Adipocyte (in vitro differentiated cells): ENCODE measurements around the gene THAP7.

Experiments used
- DNase-seq: peaks from one replicate; pipeline ENCODE4 v3.0.0-alpha.2; 2015; ENCODE audit warnings: low read depth
- H3K27me3 ChIP-seq: replicated peaks from 2 replicates; pipeline ENCODE4 v1.7.0; 2013; ENCODE audit warnings: mild to moderate bottlenecking, low read length, moderate library complexity; ENCODE audit not compliant: control insufficient read depth, insufficient read depth
- H3K36me3 ChIP-seq: 2 replicates; pipeline ENCODE4 v1.7.0; 2013; ENCODE audit warnings: low read length, mild to moderate bottlenecking, moderate library complexity; ENCODE audit not compliant: control insufficient read depth, insufficient read depth, severe bottlenecking
- H3K4me1 ChIP-seq: 2 replicates; pipeline ENCODE4 v1.7.0; 2013; ENCODE audit warnings: mild to moderate bottlenecking, low read length, moderate library complexity; ENCODE audit not compliant: control insufficient read depth, insufficient read depth
- H3K4me3 ChIP-seq: 2 replicates; pipeline ENCODE4 v1.7.0; 2013; ENCODE audit warnings: mild to moderate bottlenecking, low read length, moderate library complexity
- H3K9ac ChIP-seq: 2 replicates; pipeline ENCODE4 v1.7.0; 2013; ENCODE audit warnings: mild to moderate bottlenecking, low read length, moderate library complexity
- H3K9me3 ChIP-seq: 2 replicates; pipeline ENCODE4 v1.7.0; 2013; ENCODE audit warnings: mild to moderate bottlenecking, low read length, moderate library complexity; ENCODE audit not compliant: control insufficient read depth

The THAP7 gene

DNA sequence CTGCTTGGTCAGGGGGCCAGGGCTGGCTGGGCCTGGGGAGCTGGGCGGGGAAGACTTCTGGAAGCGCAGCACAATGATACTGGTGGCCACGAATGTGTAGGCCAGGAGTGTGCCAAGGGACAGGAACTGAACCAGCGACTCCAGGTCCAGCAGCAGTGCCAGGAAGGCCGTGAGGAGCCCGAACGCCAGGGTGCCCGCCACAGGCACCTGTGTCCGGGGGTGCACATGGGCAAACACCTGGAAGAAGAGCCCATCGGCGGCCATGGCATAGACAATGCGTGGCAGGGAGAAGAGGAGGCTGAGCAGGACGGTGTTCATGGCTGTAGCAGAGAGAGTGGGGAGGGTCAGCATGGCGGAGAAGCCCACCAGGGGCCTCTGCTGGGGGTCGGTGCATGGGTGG, 28.1 kb upstream of the THAP7 start:
- DNase-seq: no peak

DNA sequence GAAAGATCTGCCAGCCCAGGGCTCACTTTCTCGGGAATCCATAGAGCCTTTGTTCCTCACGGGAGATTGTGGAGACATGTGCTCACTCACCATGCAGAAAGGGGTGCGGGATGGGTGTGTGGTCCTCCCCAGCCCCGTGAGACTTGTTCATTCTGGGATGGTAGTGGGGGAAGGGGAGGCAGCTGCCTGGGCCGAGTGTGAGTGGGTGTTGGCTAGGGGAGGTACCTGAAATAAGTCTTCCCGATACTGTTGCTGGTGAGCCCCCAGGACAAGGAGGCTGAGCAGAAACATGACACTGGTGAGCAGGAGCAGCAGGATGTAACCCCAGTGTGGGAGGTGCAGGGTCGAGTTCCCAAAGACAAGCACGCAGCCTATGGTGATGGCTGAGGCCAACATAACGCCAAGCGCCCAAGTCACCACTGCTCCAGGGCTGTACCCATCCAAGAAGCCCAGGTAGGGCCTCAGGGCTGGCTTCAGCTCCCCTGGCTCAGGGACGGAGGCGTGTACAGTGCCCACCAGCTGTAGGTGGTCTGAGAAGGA, 27.6 kb upstream of the THAP7 start:
- H3K27me3 ChIP-seq: peaks cover 47% of the 10 kb centered on the region
- peaks cover 20% of the 10 kb centered on the region for H3K4me1 ChIP-seq
- no peaks in the 10 kb centered on the region for H3K9me3 ChIP-seq
- no peak for DNase-seq
- H3K9ac ChIP-seq: no peak overlapping the region
- no peaks in the 10 kb centered on the region for H3K36me3 ChIP-seq
- no peak overlapping the region for H3K4me3 ChIP-seq

More for the DNA sequence above, 28.1 kb upstream of the THAP7 start:
- Histone ChIP-seq H3K4me3 (no peak overlapping the region), H3K36me3 (no peaks in the 10 kb centered on the region), H3K27me3 (peaks cover 47% of the 10 kb centered on the region), H3K4me1 (peaks cover 23% of the 10 kb centered on the region), H3K9me3 (no peaks in the 10 kb centered on the region), H3K9ac (no peak overlapping the region)

DNA sequence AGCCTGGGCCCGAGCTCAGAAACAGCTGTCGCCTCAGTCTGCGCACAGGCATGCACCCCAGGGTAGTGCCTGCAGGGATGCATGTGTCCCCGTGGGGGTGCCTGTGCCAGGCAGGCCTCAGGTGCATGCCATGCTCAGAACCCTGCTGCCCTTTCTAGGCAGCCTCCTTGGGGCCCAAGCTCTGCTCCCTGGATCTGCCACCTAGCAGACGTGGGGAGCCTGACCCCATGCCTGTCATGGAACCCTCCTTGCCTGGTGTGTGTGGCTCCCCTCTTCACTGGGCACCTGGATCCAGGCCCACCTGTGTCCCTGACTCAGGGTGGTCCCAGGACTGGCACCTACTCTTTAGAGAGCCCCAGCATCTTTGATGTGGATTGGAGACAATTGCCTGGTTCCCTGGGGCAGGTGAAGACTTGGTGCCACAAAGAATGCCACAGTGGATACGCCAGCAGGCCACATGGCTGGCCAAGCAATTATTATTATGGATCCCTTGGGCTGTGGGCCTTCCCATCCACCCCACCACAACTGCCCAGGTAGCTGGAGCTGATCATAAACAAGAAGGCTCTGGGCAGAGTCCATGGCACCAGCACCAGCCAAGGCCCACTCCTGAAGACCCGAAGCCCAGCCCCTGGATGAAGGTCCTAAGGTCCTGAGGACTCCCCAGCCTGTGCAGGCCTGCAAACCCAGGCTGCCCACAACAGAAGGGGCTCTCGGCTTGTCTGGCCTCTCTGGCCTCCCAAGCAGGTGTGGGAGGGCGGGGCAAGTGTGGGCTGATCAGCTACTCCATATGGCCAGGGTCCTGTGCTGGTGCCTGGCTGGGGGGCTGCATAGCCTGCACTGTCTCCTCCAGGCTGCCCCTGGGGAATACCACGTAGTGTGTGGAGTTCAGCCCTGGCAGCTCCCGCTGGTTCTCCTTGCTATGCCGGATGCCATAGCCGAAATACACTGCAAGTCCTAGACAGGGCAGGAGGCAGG, 26.6 kb upstream of the THAP7 start:
- DNase-seq: no peak
- H3K36me3 ChIP-seq: no peaks in the 10 kb centered on the region
- peaks cover 47% of the 10 kb centered on the region for H3K27me3 ChIP-seq
- no peak overlapping the region for H3K4me3 ChIP-seq
- H3K9me3 ChIP-seq: no peaks in the 10 kb centered on the region
- H3K9ac ChIP-seq: no peak overlapping the region
- H3K4me1 ChIP-seq: peaks cover 15% of the 10 kb centered on the region

DNA sequence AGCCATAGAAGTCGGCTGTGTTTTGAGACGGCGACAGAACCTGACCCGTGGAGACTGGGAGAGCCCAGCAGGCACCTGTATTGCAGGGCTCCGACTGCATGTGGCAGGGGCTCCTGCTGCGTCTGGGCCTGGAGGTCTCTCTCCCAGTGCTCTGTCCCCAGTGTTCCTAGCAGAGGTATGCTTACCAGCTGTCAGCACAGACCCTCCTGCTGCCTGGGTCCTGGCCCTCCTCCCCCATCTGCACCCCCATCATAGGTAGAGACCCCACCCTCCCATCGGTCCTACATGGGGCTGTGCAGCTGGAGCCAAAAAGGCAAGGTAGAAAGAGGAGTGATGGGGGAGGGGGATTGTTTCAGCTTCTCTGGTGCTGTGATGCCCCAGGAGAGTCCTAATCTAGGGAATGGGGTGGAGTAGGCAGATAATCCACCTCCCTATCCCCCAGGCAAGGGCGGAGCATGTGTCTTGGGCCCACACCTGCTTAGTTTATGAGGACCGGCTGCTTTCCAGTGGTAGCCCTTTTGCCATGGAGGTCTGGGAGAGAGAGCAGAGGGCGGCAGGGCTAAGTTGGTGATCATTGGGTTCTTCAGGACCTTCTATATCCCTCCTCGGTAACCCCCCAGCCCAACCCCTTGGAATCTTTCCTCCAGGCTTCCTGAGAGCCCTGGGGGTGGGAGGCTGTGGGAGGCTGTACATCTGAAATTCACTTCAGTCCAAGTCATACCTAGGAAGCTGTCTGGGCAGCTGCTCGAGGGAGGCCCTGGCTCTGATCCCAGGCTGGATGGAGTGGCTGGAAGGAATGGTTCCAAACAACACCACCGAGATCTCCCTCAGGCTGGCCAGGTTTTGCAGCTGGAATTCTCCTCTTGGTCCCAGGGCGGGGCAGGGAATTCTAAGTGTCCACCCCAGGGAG, 25.1 kb upstream of the THAP7 start:
- peaks cover 2% of the 10 kb centered on the region for H3K4me1 ChIP-seq
- no peak overlapping the region for H3K9ac ChIP-seq
- no peaks in the 10 kb centered on the region for H3K36me3 ChIP-seq
- H3K9me3 ChIP-seq: no peaks in the 10 kb centered on the region
- no peak overlapping the region for H3K4me3 ChIP-seq
- H3K27me3 ChIP-seq: peaks cover 51% of the 10 kb centered on the region
- DNase-seq: peak; percentile 66

DNA sequence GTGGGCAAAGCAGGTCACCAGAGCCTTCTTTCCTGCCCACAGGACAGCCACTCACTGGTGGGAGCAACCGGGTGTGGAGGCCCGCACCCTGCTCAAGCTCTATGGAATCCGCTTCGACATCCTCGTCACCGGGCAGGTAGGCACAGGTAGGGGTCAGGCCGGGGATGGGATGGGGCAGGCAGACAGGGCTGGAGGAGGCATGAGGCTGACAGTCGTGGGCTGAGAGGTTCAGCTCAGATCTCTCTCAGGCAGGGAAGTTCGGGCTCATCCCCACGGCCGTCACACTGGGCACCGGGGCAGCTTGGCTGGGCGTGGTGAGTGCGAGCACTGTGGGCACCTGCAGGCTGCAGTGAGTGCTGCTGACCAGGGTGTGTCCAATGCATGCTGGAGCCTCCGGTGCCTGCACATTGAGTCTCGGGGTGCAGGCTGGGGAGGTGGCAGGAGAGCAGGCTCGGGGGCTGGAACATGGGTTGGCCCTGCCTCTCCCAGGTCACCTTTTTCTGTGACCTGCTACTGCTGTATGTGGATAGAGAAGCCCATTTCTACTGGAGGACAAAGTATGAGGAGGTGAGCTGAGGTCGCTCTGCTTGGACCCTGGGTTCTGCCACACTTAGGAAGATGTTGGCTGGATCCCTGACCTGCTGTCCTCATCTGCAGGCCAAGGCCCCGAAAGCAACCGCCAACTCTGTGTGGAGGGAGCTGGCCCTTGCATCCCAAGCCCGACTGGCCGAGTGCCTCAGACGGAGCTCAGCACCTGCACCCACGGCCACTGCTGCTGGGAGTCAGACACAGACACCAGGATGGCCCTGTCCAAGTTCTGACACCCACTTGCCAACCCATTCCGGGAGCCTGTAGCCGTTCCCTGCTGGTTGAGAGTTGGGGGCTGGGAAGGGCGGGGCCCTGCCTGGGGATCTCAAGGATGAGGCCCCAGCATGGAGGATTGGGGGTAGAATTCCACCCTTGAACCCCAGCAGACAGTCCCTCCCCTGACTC, 24.1 kb upstream of the THAP7 start:
- Histone ChIP-seq H3K9me3 (no peaks in the 10 kb centered on the region), H3K36me3 (no peaks in the 10 kb centered on the region), H3K4me3 (no peak overlapping the region), H3K9ac (no peak overlapping the region), H3K4me1 (no peaks in the 10 kb centered on the region), H3K27me3 (peaks cover 47% of the 10 kb centered on the region)
- no peak for DNase-seq

DNA sequence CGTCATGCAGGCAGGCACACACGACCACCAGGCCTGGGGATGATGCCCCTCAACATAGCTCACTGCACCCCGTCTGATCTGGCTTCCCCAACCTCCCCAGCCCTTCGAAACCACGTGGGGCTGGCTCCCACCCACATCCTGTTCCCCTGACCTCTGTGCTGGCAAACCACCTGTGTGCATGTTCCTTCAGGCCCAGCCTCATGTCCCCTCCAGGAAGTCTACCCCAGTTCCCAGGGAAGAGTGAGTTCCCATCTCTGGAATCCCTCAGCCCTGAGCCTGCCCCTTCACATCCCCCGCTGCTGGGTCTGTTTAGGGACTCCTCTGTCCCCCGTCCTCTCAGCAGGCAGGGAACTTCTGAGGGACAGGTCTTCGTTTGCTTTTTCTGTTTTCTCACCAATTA, 23.3 kb upstream of the THAP7 start:
- peaks cover 40% of the 10 kb centered on the region for H3K27me3 ChIP-seq
- no peaks in the 10 kb centered on the region for H3K9me3 ChIP-seq
- H3K4me3 ChIP-seq: no peak overlapping the region
- DNase-seq: no peak
- no peak overlapping the region for H3K9ac ChIP-seq
- H3K4me1 ChIP-seq: no peaks in the 10 kb centered on the region
- H3K36me3 ChIP-seq: no peaks in the 10 kb centered on the region

DNA sequence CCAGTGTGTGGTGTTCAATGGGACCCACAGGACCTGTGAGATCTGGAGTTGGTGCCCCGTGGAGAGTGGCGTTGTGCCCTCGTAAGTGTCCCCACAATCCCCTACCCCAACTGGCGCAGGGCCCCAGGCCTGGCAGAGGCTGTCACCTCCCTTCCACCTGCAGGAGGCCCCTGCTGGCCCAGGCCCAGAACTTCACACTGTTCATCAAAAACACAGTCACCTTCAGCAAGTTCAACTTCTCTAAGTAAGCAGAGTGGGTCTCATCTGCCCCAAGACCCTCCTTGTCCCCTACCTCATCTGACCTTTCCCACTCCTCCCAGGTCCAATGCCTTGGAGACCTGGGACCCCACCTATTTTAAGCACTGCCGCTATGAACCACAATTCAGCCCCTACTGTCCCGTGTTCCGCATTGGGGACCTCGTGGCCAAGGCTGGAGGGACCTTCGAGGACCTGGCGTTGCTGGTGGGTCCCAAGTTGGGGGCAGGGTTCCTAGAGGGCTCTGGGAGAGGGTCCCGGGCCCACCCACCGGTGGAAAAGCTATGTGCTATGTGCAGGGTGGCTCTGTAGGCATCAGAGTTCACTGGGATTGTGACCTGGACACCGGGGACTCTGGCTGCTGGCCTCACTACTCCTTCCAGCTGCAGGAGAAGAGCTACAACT, 21.2 kb upstream of the THAP7 start:
- Histone ChIP-seq H3K36me3 (no peaks in the 10 kb centered on the region), H3K9ac (no peak overlapping the region), H3K9me3 (no peaks in the 10 kb centered on the region), H3K27me3 (peaks cover 27% of the 10 kb centered on the region), H3K4me1 (no peaks in the 10 kb centered on the region), H3K4me3 (no peak overlapping the region)
- DNase-seq: no peak

- no peak overlapping the region for H3K4me3 ChIP-seq
- H3K36me3 ChIP-seq: no peaks in the 10 kb centered on the region
- H3K9ac ChIP-seq: no peak overlapping the region
- no peaks in the 10 kb centered on the region for H3K9me3 ChIP-seq
- DNase-seq: no peak
- peaks cover 21% of the 10 kb centered on the region for H3K27me3 ChIP-seq
- H3K4me1 ChIP-seq: no peaks in the 10 kb centered on the region
These were observed 20.6 kb upstream of the THAP7 start for GRCh38 chr22:21022507-21022906.

- H3K9ac ChIP-seq: no peak overlapping the region
- H3K4me1 ChIP-seq: no peaks in the 10 kb centered on the region
- peaks cover 14% of the 10 kb centered on the region for H3K27me3 ChIP-seq
- no peaks in the 10 kb centered on the region for H3K36me3 ChIP-seq
- H3K9me3 ChIP-seq: no peaks in the 10 kb centered on the region
- no peak overlapping the region for H3K4me3 ChIP-seq
- DNase-seq: no peak
These were observed 19.0 kb upstream of the THAP7 start for GRCh38 chr22:21020802-21021429.

DNA sequence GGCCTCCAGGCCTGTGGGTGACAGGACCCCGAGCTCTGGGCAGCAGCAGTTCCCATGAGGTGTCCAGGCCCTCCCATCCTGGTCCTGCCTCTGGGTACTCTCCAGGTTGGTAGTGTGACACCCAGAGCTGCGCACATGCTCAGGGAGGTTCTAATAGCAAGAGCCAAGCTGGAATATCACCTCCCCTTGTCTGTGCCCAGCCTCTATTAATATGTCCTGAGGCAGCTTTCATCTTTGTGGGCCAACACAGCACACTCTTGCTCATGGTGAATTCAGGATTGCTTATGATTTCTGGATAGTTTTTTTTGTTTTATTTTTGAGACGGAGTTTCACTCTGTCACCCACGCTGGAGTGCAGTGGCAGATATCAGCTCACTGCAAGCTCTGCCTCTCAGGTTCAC, 16.4 kb upstream of the THAP7 start:
- Histone ChIP-seq H3K9me3 (no peaks in the 10 kb centered on the region), H3K4me3 (no peak overlapping the region), H3K27me3 (peaks cover 10% of the 10 kb centered on the region), H3K9ac (no peak overlapping the region), H3K36me3 (no peaks in the 10 kb centered on the region), H3K4me1 (peaks cover 16% of the 10 kb centered on the region)
- DNase-seq: no peak
